Left kidney (tissue), 8 donors: Measurements from ENCODE around the gene HNRNPA2B1. TPM values are rescaled to one million over a fixed set of nuclear protein-coding genes. Genes with fewer than 3 reads are reported as not detected.

Experiments used
- DNase-seq: peaks from one replicate; pipeline ENCODE4 v3.0.0-alpha.2; 2013
- long read RNA-seq, 8 donors: transcript quantifications; one replicate each; lab custom pipeline, GENCODE V29; 2026
- polyA plus RNA-seq: library from polyadenylated mRNA; unstranded; fragments of 120-200 nt; gene quantifications from one replicate; pipeline ENCODE4 v1.2.1, GENCODE V29; 2013; ENCODE audit not compliant: insufficient read length

HNRNPA2B1 gene
- polyA plus RNA-seq: 1,923 TPM
- long read RNA-seq, donor 1, full-length matches to known transcripts: 194 of 440 reads
- long read RNA-seq, donor 1, partial matches to known transcripts: 222 of 440 reads
- long read RNA-seq, donor 1, other reads (novel, unspliced or antisense): 24 of 440 reads
- long read RNA-seq, donor 2, full-length matches to known transcripts: 329 of 1,041 reads
- long read RNA-seq, donor 2, partial matches to known transcripts: 486 of 1,041 reads
- long read RNA-seq, donor 2, other reads (novel, unspliced or antisense): 226 of 1,041 reads
- long read RNA-seq, donor 3, full-length matches to known transcripts: 298 of 543 reads
- long read RNA-seq, donor 3, partial matches to known transcripts: 203 of 543 reads
- long read RNA-seq, donor 3, other reads (novel, unspliced or antisense): 42 of 543 reads
- long read RNA-seq, donor 4, transcript HNRNPA2B1-205 (2 exons, 1,220 nt): major isoform, 43 of 81 reads
- long read RNA-seq, donor 4, partial matches to known transcripts: 37 of 81 reads
- long read RNA-seq, donor 4, other reads (novel, unspliced or antisense): 0 of 81 reads
- long read RNA-seq, donor 5, full-length matches to known transcripts: 456 of 2,252 reads
- long read RNA-seq, donor 5, partial matches to known transcripts: 1,391 of 2,252 reads
- long read RNA-seq, donor 5, other reads (novel, unspliced or antisense): 405 of 2,252 reads
- long read RNA-seq, donor 6, transcript HNRNPA2B1-205 (2 exons, 1,220 nt): major isoform, 89 of 313 reads
- long read RNA-seq, donor 6, transcript HNRNPA2B1-202 (11 exons, 1,711 nt): minor isoform, 27 of 313 reads
- long read RNA-seq, donor 6, transcript HNRNPA2B1-201 (12 exons, 3,664 nt): minor isoform, 8 of 313 reads
- long read RNA-seq, donor 6, partial matches to known transcripts: 170 of 313 reads
- long read RNA-seq, donor 6, other reads (novel, unspliced or antisense): 19 of 313 reads
- long read RNA-seq, donor 7, full-length matches to known transcripts: 441 of 1,413 reads
- long read RNA-seq, donor 7, partial matches to known transcripts: 607 of 1,413 reads
- long read RNA-seq, donor 7, other reads (novel, unspliced or antisense): 365 of 1,413 reads
- long read RNA-seq, donor 8, full-length matches to known transcripts: 142 of 416 reads
- long read RNA-seq, donor 8, partial matches to known transcripts: 165 of 416 reads
- long read RNA-seq, donor 8, other reads (novel, unspliced or antisense): 109 of 416 reads

- DNase-seq: peak; percentile 99
Measured at GRCh38 chr7:26200444-26201246, at the start of gene HNRNPA2B1. Gene HNRNPA2B1 (minus strand): TSS chr7:26200746. CDS start chr7:26200577, 169 bp downstream.

GRCh38 chr7:26250239-26250638 lies 49.7 kb upstream of the HNRNPA2B1 start:
- DNase-seq: no peak

- DNase-seq: no peak
Measured at GRCh38 chr7:26245150-26245549, 44.6 kb upstream of the HNRNPA2B1 start.

- no peak for DNase-seq
Measured at GRCh38 chr7:26238032-26238431, 37.5 kb upstream of the HNRNPA2B1 start.

- DNase-seq: no peak
Measured at GRCh38 chr7:26237035-26237807, 36.7 kb upstream of the HNRNPA2B1 start.

- DNase-seq: no peak
Measured at GRCh38 chr7:26233902-26234511, 33.5 kb upstream of the HNRNPA2B1 start.

- DNase-seq: no peak
Measured at GRCh38 chr7:26227987-26228386, 27.4 kb upstream of the HNRNPA2B1 start.

GRCh38 chr7:26224359-26224758 lies 23.8 kb upstream of the HNRNPA2B1 start:
- DNase-seq: no peak

- DNase-seq: no peak
Measured at GRCh38 chr7:26216049-26216448, 15.5 kb upstream of the HNRNPA2B1 start.

GRCh38 chr7:26213807-26214515 lies 13.4 kb upstream of the HNRNPA2B1 start:
- DNase-seq: no peak

- no peak for DNase-seq
Measured at GRCh38 chr7:26212921-26213718, 12.6 kb upstream of the HNRNPA2B1 start.

- no peak for DNase-seq
Measured at GRCh38 chr7:26208040-26208439, 7.5 kb upstream of the HNRNPA2B1 start.

- DNase-seq: no peak
Measured at GRCh38 chr7:26203016-26203415, 2.5 kb upstream of the HNRNPA2B1 start.

GRCh38 chr7:26202019-26202990 lies 1.8 kb upstream of the HNRNPA2B1 start:
- DNase-seq: no peak

GRCh38 chr7:26201247-26202018 lies 887 bp upstream of the HNRNPA2B1 start, which contains the start of gene CBX3:
Gene CBX3 (plus strand): TSS chr7:26201745. CDS start chr7:26202999, 1,254 bp downstream.
- peak; percentile 88 for DNase-seq

- peak; percentile 69 for DNase-seq
Measured at GRCh38 chr7:26200038-26200443, 505 bp downstream of the HNRNPA2B1 start.
